Sigmoid colon (tissue), 4 donors: ENCODE data around the gene TAS2R40.

Experiments used
- CTCF ChIP-seq, 4 experiments: fragments of 450-650 bp in 3 of 4; fragments of 200-600 bp in 1 of 4; IDR thresholded peaks; one replicate each; pipeline ENCODE4 v1.5.1; 2016 to 2019; ENCODE audit warnings: antibody characterized with exemption in 4 of 4, mild to moderate bottlenecking in 3 of 4, moderate library complexity in 2 of 4
- EP300 ChIP-seq, 4 donors: sonication (generic); formaldehyde crosslinking; IDR thresholded peaks; one replicate each; pipeline ENCODE4 v1.6.1; 2017; ENCODE audit warnings: antibody characterized with exemption in 4 of 4

GRCh38 chr7:143236408-143236990, 14.7 kb downstream of the TAS2R40 start:
- no peak for TF ChIP-seq CTCF (IDR thresholded peaks at IDR 0.05)
- no peak for TF ChIP-seq EP300 (IDR thresholded peaks at IDR 0.05)
